ENCODE results near the gene ZSWIM9. TPM values are rescaled to one million over a fixed set of nuclear protein-coding genes. Genes with fewer than 3 reads are reported as not detected.

The ZSWIM9 gene
- 1.6 and 3.6 TPM in 2 replicates for total RNA-seq

GRCh38 chr19:48169939-48170803, at the start of gene ZSWIM9, which contains the start of gene LIG1:
TSS of gene ZSWIM9 (plus strand) at chr19:48170680. CDS start at chr19:48171803, 1,123 bp downstream.
TSS of gene LIG1 (minus strand) at chr19:48170344. CDS start at chr19:48165566, 4,778 bp downstream.

Other genes starting within 250 kb of the ZSWIM9 start
- gene BSPH1, start 178.5 kb upstream of the ZSWIM9 start, total RNA-seq, result not detected in 2 replicates
- gene ELSPBP1, start 176.0 kb upstream of the ZSWIM9 start, total RNA-seq, result not detected in 2 replicates
- not detected in 2 replicates for gene CABP5, start 126.6 kb upstream of the ZSWIM9 start, total RNA-seq
- 15.9 and 33.7 TPM in 2 replicates for gene PLA2G4C, start 59.9 kb upstream of the ZSWIM9 start, total RNA-seq
- 23.6 and 30.5 TPM in 2 replicates for gene LIG1, start 336 bp upstream of the ZSWIM9 start, total RNA-seq
- gene CARD8, start 85.2 kb downstream of the ZSWIM9 start, total RNA-seq, result 91.9 and 127 TPM in 2 replicates
- gene ZNF114, start 99.4 kb downstream of the ZSWIM9 start, total RNA-seq, result 0.65 and 2.9 TPM in 2 replicates
- 22.4 and 33.9 TPM in 2 replicates for gene EMP3, start 154.9 kb downstream of the ZSWIM9 start, total RNA-seq
- 1.7 and 2.9 TPM in 2 replicates for gene TMEM143, start 193.3 kb downstream of the ZSWIM9 start, total RNA-seq
- gene SYNGR4, start 193.7 kb downstream of the ZSWIM9 start, total RNA-seq, result not detected in 2 replicates
- 29.8 and 35.1 TPM in 2 replicates for gene KDELR1, start 220.9 kb downstream of the ZSWIM9 start, total RNA-seq
- 0.15 and 0.32 TPM in 2 replicates for gene GRIN2D, start 223.0 kb downstream of the ZSWIM9 start, total RNA-seq